IPS-NIHi7 (cell line): ENCODE measurements around the gene NELFE.

Source experiments
- DNase-seq: peaks from one replicate; pipeline ENCODE4 v3.0.0; 2012; ENCODE audit warnings: mixed read lengths; ENCODE audit errors: extremely low spot score

The NELFE gene

DNA sequence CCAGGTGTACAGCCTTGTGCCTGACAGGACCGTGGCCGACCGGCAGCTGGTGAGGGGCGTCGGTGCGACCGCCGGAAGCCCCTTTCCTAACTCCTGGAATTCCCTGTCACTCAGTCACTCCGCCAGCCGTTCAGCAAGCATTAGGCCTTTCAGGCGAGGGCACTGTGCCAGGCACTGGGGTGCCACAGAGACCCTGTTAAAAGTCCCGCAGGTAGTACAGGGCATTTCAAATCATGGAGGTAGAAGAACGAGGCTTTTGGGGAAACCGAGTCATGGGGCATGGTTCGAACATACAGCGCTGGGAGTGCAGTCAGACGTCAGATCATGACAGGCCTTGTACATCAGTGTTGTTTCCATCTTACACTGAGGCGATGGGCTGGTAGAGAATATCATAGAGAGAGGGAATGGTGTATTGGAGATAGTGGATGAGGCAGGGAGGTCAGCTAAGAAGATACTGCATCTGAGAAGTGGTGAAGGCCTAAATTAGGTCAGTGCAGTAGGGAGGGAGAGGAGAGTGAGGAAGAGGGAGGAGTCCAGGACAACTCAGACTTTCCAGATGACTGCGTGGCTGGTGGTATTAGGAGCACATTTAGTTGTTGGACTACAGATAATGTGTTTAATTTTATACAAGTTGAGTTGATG lies 14.1 kb upstream of the NELFE start:
- DNase-seq: no peak

DNA sequence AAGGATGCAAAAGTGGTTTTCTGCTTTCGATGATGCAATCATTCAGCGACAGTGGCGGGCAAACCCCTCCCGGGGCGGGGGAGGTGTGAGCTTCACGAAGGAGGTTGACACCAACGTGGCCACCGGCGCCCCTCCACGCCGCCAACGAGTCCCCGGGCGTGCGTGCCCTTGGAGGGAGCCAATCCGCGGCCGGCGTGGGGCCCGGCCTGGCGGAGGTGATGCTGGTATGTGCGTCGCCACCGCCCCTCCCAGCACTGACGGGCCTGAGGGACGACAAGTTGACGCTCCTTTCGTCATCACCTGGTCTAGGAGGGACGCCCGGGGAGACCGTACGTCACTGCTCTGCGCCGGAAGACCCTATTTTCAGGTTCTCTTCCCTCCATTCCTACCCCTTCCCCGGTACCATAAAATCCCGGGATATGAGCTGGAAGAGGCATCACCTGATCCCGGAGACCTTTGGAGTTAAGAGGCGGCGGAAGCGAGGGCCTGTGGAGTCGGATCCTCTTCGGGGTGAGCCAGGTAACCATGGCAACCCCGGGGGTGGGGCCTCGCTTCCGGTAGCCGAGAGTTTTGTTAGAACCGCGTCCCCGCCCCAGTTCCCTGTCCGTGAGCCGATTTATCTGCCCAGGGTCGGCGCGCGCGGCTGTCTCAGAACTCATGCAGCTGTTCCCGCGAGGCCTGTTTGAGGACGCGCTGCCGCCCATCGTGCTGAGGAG lies 13.4 kb upstream of the NELFE start, which contains the start of gene DXO:
Gene DXO, minus strand, starts transcription at position 146 of the 716 bp plus-strand sequence. CDS start 463 bp downstream, outside the sequence.
- peak; percentile 99 for DNase-seq

DNA sequence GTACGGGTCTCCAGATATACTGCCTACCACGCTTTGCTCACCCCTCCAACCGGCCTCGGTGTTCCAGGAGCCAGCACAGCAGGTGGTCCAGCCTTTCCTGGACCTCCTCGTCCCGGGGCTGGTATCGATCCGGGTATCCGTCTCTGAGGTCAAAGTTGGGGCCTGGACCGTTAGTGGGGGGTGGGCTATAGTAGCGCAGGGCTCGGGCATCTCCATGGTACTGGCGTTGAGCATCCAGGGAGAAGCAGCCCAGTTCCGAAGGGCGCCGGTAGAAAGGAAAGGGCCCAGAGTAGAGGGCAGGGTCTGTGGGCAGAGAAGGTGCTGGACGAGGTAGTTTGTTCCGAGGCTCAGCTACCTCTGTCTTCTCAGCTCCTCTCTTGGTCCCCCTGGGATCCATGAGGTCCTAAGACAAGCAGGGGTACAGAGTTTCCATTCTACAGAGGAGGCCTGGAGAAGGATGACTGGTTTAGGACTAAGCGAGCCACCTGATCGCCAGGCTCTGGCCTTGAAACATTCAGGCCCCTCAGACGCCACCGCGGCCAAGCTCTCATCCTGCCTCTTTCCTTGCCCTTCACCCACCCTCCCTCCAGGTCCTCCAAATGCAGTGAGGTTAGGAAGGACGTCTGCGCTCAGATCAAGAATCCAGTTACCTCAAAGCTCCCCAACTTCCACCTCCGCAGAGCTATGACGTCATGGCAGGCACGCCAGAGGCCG lies 12.7 kb upstream of the NELFE start:
- no peak for DNase-seq

DNA sequence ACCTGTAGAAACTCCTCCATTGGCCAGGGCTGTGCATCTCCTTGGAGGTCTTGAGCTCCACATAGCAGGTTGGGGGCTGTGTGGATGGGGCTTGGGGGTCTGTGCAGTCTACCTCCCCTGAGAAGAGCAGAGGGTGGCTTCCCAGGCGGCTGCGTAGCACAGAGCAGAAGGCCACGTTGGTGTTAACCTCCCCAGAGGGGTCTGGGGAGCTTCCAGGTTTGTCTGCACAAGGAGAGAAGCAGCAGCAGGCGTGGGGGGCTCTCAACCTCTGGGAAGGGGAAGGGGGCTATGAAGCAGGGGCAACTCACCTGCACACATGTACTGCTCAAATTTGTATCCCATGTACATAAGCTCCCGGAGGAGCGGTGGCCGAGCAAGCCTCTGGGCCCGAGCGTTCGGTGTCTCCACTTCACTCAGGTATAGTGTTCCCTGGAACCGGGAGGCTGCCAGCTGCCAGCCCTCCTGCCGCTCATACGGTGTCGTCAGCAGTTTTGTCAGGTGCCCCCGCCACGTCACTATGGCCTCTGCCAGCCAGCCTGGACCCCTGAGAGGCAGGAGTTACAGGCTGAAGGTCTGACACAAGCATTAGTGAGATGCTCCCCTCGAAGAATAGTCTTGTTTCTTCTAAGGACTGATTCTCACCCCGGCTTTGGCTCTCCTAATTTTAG lies 12.0 kb upstream of the NELFE start:
- no peak for DNase-seq

DNA sequence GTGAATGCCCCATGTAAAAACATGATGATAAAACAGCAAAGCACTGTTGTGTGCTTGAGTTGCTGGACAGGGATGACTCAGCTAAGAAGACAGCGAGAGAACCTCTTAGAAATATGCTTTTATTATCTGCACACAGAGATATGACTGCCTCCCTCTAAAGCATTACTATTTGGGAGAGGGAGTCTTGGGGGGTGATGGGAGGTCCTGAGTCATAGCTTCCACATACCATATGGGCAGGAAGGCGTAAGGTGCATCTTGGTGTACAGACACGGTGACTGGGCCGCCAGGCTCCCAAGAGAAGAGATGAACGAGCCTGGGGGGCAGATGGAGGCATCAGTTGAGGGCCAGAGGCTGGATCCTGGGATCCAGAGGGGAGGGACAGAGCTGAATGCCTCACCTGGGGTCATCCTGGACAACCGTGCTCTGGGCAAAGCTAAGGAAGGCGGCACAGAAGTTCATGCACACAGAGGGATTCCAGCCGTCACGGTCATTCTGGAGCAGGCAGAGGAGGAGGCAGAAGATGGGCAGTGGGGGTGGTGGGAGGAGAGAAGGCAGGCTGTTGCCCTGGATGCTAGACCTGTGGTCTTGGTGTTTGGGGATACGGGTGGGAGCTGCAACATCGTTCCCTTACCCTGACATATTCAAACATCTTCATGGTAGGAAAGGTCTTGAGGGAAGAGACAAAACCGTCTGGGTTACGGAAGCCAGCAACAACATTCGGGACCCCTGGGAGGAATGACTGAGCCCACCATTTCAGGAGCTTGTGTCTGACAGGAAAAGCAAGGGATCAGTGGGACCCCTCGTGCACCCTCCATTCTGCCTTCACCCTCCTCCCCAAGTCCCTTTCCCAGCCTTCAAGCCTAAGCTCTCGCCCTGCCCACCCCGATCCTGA lies 11.2 kb upstream of the NELFE start:
- DNase-seq: no peak

DNA sequence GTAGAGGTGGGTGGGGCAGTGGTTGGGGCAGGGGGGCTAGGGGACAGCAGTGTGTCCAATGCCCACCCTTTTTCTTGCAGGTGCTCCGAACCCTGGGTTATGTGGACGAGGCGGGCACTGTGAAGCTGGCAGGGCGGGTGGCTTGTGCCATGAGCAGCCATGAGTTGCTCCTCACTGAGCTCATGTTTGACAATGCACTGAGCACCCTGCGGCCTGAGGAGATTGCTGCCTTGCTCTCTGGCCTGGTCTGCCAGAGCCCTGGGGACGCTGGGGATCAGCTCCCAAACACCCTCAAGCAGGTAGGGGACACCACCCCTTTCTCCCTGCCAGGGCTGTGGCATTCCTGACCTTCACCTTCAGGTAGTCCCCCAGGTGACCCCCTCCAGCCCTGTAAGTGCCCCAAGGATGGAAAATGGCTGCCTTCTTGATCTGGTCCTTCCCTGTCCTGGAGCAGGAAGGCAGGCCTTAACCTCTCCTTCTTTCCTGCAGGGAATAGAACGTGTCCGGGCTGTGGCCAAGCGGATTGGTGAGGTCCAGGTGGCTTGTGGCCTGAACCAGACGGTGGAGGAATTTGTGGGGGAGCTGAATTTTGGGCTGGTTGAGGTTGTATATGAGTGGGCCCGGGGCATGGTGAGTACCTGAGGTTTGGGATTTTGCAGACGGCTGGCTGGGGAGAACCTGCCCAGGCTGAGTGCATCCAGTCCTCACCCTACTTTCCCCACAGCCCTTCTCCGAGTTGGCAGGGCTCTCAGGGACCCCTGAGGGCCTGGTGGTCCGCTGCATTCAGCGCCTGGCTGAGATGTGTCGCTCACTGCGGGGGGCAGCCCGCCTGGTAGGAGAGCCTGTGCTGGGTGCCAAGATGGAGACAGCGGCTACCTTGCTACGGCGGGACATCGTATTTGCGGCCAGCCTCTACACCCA lies 10.3 kb upstream of the NELFE start:
- no peak for DNase-seq

DNA sequence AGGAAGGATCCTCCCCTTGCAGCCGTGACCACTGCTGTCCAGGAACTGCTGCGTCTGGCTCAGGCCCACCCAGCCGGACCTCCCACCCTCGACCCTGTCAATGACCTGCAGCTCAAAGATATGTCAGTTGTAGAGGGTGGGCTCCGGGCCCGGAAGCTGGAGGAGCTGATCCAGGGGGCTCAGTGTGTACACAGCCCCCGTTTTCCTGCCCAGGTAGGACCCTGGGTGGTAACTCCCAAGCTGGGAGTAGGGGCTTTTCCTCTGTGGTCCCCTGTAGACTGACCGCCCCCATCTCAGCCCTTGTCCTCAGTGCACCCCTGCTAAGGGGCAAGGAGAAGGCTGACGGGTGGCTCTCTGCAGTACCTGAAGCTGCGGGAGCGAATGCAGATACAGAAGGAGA lies 9.6 kb upstream of the NELFE start:
- no peak for DNase-seq

DNA sequence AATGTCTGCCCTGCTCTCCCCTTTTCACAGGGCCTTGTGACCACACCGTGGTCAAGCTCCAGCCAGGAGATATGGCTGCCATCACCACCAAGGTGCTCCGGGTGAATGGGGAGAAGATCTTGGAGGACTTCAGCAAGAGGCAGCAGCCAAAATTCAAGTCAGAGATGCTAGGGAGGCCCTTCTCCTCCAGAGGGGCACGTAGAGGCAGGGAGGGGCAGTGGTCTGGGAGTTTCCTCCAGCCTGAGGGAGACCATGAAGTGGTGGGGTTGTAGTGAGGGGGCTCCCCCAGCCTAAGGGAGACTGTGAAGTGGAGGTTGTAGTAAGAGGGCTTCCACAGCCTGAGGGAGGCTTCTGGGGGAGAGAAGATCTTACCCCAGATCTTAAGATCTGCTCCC lies 9.2 kb upstream of the NELFE start:
- DNase-seq: no peak

DNA sequence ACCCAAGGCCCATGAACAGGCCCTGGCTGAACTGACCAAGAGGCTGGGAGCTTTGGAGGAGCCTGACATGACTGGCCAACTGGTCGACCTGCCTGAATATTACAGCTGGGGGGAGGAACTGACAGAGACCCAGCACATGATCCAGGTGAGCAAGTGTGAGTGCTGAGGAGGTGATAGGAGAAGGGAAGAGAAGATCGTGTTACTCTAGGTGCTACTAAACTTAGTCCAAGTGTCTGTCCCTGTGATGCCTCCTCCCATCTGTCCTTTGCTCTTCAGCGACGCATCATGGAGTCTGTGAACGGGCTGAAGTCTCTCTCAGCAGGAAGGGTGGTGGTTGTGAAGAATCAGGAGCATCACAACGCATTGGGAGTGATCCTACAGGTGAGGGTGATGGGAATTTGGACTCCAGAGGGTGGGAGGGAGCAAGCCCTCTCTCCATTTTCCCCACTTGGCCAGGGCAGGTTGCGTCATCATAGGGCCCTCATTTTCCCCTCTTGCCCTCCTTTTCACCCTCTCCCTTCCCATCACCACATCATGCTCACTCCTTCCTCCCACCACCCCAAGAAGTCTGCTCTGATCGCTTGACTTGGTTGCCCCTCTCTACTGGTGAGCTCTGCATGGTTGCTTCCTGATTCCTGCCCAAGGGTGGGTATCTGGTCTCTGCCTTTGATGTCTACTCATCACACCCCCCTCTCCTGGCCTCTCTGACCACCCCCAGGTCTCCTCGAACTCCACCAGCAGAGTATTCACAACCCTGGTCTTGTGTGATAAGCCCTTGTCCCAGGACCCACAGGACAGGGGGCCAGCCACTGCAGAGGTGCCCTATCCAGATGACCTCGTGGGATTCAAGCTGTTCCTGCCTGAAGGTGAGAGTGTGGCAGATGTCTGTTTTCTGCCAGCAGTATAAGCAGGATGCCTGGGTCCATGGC lies 8.5 kb upstream of the NELFE start:
- DNase-seq: no peak

DNA sequence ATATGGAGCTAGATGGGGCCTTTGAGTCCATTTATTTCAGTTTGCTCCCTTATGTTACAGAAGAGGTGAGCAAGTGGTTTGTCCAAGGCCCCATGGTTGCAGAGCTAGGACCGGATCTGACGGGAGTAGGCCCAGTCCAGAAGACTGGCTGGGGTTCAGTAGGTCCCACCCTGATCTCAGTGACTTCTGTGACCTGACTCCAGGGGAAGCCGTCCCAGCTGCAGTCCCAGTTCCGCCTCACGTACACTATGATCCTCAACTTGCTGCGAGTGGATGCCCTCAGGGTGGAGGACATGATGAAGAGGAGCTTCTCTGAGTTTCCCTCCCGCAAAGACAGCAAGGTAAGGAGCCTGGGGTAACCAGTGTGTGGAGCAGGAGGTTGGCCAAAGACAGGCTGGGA lies 7.7 kb upstream of the NELFE start:
- no peak for DNase-seq

DNA sequence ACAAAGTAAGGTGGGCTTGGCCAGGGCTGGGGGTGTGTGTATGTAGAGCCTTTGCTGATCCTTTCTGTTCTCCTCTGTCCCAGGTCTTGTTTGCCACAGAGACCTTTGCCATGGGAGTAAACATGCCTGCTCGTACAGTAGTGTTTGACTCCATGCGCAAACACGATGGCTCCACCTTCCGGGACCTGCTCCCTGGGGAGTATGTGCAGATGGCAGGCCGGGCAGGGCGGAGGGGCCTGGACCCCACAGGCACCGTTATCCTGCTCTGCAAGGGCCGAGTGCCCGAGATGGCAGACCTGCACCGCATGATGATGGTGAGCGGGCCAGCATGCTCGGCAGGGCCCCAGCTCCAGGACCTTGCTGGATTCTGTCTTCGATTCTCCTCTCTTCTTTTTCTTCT lies 6.9 kb upstream of the NELFE start:
- no peak for DNase-seq

DNA sequence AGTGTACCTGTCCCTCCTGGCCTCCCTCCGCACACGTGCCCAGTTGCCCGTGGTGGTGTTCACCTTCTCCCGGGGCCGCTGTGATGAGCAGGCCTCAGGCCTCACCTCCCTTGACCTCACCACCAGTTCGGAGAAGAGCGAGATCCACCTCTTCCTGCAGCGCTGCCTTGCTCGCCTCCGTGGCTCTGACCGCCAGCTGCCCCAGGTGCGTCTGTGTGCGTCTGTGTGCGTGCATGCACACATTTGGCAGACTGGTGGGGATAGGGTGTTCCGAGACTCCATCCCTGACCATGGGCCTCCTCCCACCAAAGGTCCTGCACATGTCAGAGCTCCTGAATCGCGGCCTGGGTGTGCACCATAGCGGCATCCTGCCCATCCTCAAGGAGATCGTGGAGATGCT lies 5.2 kb upstream of the NELFE start:
- no peak for DNase-seq

DNA sequence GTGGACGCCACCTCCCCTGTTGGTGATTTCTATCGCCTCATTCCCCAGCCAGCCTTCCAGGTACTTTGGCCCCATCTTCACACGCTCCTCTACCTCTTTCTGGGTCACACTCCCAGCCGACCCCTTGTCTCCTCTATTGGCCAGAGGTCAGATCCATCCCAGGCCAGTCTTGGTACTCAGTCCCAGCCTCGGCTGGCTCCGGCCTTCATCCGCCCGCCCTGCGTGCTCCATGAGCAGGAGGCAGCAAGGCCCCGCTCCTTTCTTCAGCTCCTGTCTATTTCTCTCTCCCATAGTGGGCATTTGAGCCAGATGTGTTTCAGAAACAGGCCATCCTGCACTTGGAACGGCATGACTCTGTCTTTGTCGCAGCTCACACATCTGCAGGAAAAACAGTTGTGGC lies 2.8 kb upstream of the NELFE start:
- DNase-seq: no peak

DNA sequence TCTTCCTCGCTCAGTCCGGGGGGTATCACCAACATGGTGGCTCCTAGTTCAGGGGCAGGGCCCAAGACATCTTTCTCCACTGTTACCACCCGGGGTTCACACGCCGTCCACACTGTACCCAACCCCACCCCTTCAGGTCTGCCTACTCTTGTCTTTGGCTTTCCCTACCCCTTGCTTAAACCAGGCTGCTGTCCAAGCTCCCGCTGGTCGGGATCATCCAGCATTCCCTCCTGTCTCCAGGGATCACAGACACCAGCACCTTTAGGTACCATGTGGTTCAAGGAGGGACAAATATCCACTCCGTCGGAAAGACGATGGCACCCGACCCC lies 395 bp downstream of the NELFE start:
- DNase-seq: no peak

DNA sequence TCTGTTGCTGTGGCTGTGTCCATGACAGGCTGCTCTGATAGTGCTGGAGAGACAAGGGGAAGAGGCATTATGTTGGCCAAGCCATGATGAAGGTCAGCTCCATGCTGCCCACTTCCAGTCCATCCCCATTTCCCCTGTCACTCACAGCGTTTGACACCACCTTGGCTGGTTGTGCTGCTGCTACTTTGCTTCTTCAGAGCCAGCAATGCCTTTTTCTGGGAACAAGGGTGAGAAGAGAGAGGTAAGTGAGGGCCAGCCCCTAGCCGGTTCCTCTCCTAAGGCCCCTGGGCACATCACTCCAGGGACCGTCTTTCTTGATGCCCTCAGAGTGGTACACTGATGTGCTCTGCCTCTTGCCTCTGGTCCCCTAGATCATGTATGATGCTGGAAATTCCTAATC lies 2.0 kb downstream of the NELFE start:
- no peak for DNase-seq

DNA sequence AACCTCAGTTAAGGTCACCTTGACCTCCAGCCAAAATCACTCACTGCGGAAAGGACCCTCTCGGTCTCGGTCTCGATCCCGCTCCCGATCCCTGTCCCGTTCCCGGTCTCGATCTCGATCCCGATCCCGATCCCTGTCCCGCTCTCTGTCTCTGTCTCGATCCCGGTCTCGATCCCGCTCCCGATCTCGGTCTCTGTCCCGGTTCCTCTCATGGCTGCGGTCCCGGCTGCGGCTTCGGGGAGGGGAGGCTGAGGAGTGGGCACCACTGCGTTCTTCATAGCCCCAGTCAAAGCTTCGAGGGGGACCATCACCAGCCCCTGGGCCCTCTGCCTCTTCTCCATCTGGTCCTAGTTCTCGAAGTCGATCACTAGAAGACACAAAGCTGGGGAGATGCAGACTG lies 4.3 kb downstream of the NELFE start:
- DNase-seq: no peak

DNA sequence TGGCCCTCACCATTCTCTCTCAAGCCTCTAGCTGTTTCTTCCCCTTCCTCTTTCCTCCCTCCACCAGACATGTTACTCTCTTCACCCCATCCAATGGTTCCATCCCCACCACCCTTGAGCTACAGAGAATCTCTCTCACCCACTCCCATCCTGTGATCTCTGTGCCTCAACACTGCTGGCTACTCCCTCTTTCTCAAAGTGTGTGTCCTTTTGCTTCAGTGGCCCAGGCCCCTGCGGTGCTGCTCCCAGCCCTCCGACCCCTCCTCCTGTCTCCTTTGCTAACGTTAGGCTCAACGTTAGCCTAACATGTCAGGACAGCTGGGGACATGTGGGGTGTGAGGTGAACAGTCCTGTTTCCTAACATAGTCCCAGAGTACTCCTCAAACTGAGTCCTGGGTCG lies 5.9 kb downstream of the NELFE start:
- DNase-seq: no peak

DNA sequence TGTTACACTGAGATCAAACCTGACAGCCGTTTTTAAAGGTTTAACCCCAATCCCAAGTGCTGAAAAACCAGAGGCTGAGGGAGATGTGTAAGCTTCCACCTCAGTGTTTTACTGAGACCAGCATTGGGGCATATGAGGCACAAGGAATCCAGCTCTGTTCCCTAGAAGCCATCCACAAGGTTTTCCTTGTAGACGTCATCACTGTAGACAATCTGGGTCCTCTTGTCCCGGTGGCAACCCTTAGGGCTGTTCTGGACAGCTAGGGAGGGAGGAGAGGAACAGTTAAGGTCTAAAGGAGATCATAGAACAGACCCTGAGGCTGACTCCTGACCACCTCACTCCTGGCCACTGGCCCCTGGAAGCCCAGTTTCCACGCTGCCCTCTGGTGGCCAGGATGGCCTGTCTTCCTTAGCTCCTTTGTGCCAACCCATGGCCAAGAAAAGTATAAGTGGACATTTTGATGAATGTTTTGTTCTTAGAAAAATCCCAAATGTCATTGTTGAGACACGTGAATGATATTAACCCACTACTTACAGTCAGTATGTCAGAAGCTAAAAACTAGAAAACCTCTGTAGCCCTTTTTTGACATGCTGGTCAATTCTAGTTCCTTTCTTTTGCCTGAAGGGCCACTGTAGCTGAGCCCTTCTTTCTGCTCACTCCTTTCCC lies 6.5 kb downstream of the NELFE start:
- peak; percentile 75 for DNase-seq
